OCI-LY7 (cell line): Measurements from ENCODE around the gene MVD. TPM values are rescaled to one million over a fixed set of nuclear protein-coding genes. Genes with fewer than 3 reads are reported as not detected.

Experiments used
- BruUV-seq: library from RNA; stranded (reverse); fragments of 400-500 nt; replicated peaks from 2 replicates; lab custom pipeline; 2021; lab: Mats Ljungman, UMichigan
- CTCF ChIA-PET: fragments of 300-600 bp; sonication (Branson Sonifier 250); formaldehyde crosslinking; loops from one replicate; lab custom pipeline; 2022; ENCODE audit warnings: antibody characterized with exemption; ENCODE audit not compliant: unreplicated experiment; lab: Charles Lee
- POLR2A ChIA-PET: fragments of 300-600 bp; sonication (Branson Sonifier 250); formaldehyde crosslinking; loops from one replicate; lab custom pipeline; 2022; ENCODE audit warnings: antibody characterized with exemption; lab: Charles Lee
- DNase-seq: peaks from one replicate; pipeline ENCODE4 v3.0.0-alpha.2; 2015; ENCODE audit warnings: low spot score
- H2AFZ ChIP-seq: fragments of 200-600 bp; sonication (generic), shearing (Covaris generic); 2 replicates; pipeline ENCODE4 v1.6.1; 2014; ENCODE audit warnings: mild to moderate bottlenecking, antibody characterized with exemption, low read length, moderate library complexity
- H3K27ac ChIP-seq: fragments of 200-600 bp; sonication (generic); 2 replicates; pipeline ENCODE4 v1.5.1; 2014; ENCODE audit warnings: mixed run types, low read depth, mild to moderate bottlenecking, moderate library complexity, low read length, inconsistent platforms; ENCODE audit not compliant: poor library complexity, severe bottlenecking
- H3K36me3 ChIP-seq: fragments of 200-600 bp; sonication (generic); 2 replicates; pipeline ENCODE4 v1.6.1; 2014; ENCODE audit warnings: mild to moderate bottlenecking, antibody characterized with exemption, low read length, moderate library complexity, mixed read lengths; ENCODE audit not compliant: insufficient read depth
- H3K4me1 ChIP-seq: fragments of 200-600 bp; sonication (generic); 2 replicates; pipeline ENCODE4 v1.5.1; 2014; ENCODE audit warnings: mild to moderate bottlenecking, low read length; ENCODE audit not compliant: insufficient read depth, poor library complexity, severe bottlenecking
- H3K4me2 ChIP-seq: fragments of 200-600 bp; sonication (generic); 2 replicates; pipeline ENCODE4 v1.6.1; 2014; ENCODE audit warnings: mild to moderate bottlenecking, low read length
- H3K4me3 ChIP-seq: fragments of 200-600 bp; sonication (generic); 2 replicates; pipeline ENCODE4 v1.5.1; 2014; ENCODE audit warnings: mild to moderate bottlenecking, low read depth, low read length; ENCODE audit not compliant: poor library complexity, severe bottlenecking
- H3K79me2 ChIP-seq: fragments of 200-600 bp; sonication (generic); 2 replicates; pipeline ENCODE4 v1.6.1; 2016; ENCODE audit warnings: low read depth, mild to moderate bottlenecking, low read length, moderate library complexity, mixed read lengths; ENCODE audit not compliant: insufficient read depth
- H3K9me2 ChIP-seq: fragments of 200-600 bp; sonication (generic); 2 replicates; pipeline ENCODE4 v1.6.1; 2016; ENCODE audit warnings: mild to moderate bottlenecking, low read length, mixed read lengths; ENCODE audit not compliant: insufficient read depth
- H3K9me3 ChIP-seq: fragments of 200-600 bp; sonication (generic); 2 replicates; pipeline ENCODE4 v1.6.1; 2014; ENCODE audit warnings: mild to moderate bottlenecking, mixed run types, low read length, mixed read lengths
- H4K20me1 ChIP-seq: fragments of 200-600 bp; sonication (generic); 2 replicates; pipeline ENCODE4 v1.6.1; 2014; ENCODE audit warnings: mild to moderate bottlenecking, antibody characterized with exemption, low read length, moderate library complexity, mixed read lengths; ENCODE audit not compliant: insufficient read depth
- CTCF ChIP-seq: fragments of 200-600 bp; sonication (generic); conservative IDR thresholded peaks from 2 replicates; pipeline ENCODE4 v1.5.1; 2014; ENCODE audit warnings: mild to moderate bottlenecking, antibody characterized with exemption, low read length, moderate library complexity, mixed read lengths
- EZH2phosphoT487 ChIP-seq: fragments of 200-600 bp; sonication (generic); IDR thresholded peaks from 2 replicates; pipeline ENCODE4 v1.6.1; 2018; ENCODE audit warnings: low read depth, borderline replicate concordance, mild to moderate bottlenecking, mixed run types, antibody characterized with exemption, low read length, moderate library complexity, mixed read lengths
- intact Hi-C: fragments of 100-400 bp; cut with micrococcal nuclease; formaldehyde crosslinking; loops from one replicate; pipeline ENCODE4 v1.10.0; 2022; ENCODE audit not compliant: unreplicated experiment
- total RNA-seq, 2 experiments: library from RNA; depleted of rRNA in 1 of 2; stranded (reverse); fragments of >200 nt in 1 of 2; shearing (Covaris generic) in 1 of 2; gene quantifications; 2 replicates each; pipeline ENCODE4 v1.2.3, GENCODE V29; 2014 to 2022

Gene MVD
- total RNA-seq, 2 experiments from 2014 or later, result 65.6 to 158 TPM

- H3K27ac ChIP-seq, result no peak overlapping the region
- BruUV-seq, result no TSS peak
- H3K4me1 ChIP-seq, result peaks cover 27% of the 10 kb centered on the region
These were observed 28.4 kb upstream of the MVD start for GRCh38 chr16:88691129-88691813.

GRCh38 chr16:88690341-88691128 lies 27.6 kb upstream of the MVD start:
- no TSS peak for BruUV-seq
- no peaks in the 10 kb centered on the region for H4K20me1 ChIP-seq
- no peak for DNase-seq
- H3K9me2 ChIP-seq, result no peaks in the 10 kb centered on the region
- no peak overlapping the region for H2AFZ ChIP-seq
- H3K4me1 ChIP-seq, result peaks cover 32% of the 10 kb centered on the region
- H3K9me3 ChIP-seq, result no peaks in the 10 kb centered on the region
- no peaks in the 10 kb centered on the region for H3K79me2 ChIP-seq
- no peak overlapping the region for H3K4me2 ChIP-seq
- ChIA-PET POLR2A (no interaction called here), CTCF (no interaction called here)
- no peak overlapping the region for H3K27ac ChIP-seq
- H3K36me3 ChIP-seq, result no peaks in the 10 kb centered on the region
- intact Hi-C loops, result no loop called here
- no peak for TF ChIP-seq CTCF
- no peak overlapping the region for H3K4me3 ChIP-seq

More at GRCh38 chr16:88691129-88691813, 28.4 kb upstream of the MVD start:
- ChIA-PET POLR2A (no interaction called here), CTCF (no interaction called here)
- intact Hi-C loops, result no loop called here
- H3K36me3 ChIP-seq, result no peaks in the 10 kb centered on the region
- no peak overlapping the region for H3K4me2 ChIP-seq
- H3K4me3 ChIP-seq, result no peak overlapping the region
- no peaks in the 10 kb centered on the region for H3K9me2 ChIP-seq
- no peaks in the 10 kb centered on the region for H4K20me1 ChIP-seq
- no peaks in the 10 kb centered on the region for H3K9me3 ChIP-seq
- no peak overlapping the region for H2AFZ ChIP-seq
- TF ChIP-seq EZH2phosphoT487 (no peak), CTCF (no peak)
- no peak for DNase-seq
- no peaks in the 10 kb centered on the region for H3K79me2 ChIP-seq
